Measurements from ENCODE around the gene ARHGAP21.
"Not testable (repeated sequence)": the region's sequence is repeated elsewhere in the genome, so short reads cannot be mapped to it uniquely, and the experiment has no call there.

ARHGAP21 gene

GRCh38 chr10:24680647-24681524 lies 42.8 kb downstream of the ARHGAP21 start:
- no peak for DNase-seq

- no peak for DNase-seq
Observed at GRCh38 chr10:24678757-24679156, 44.9 kb downstream of the ARHGAP21 start.

- DNase-seq: no peak
Observed at GRCh38 chr10:24674892-24675632, 48.6 kb downstream of the ARHGAP21 start.

DNA sequence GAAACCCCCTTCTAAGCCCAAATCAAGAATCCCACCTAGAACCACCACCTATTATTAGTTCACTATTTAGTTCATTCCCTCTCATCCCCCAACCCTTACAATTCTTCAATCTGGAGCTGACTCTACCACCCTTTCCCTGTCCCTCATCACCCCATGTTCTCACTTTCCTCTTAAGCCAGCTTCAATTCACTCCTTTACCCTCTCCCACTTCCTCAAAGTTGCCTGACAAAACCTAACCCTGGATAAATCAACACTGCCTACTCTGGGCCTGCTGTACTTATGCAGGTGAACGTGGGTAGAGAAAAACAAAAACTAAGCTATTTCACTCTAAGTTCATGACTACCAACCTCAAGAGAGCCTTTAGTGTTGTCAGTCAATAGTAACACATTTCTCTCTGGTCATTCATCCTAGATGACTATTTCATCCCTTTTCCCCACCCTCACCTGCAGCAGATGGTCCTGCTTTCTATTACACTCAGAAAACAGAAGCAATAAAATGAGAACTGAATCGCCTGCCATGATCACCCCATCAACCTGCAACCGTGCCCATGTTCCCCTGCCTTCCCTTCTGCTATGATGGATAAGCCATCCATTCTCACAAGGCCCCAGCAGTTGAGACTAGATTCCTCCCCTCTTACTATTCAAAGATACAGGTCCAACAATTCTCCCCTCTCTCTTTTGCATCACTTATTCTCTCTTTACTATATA lies 52.6 kb downstream of the ARHGAP21 start:
- no peak for DNase-seq

DNA sequence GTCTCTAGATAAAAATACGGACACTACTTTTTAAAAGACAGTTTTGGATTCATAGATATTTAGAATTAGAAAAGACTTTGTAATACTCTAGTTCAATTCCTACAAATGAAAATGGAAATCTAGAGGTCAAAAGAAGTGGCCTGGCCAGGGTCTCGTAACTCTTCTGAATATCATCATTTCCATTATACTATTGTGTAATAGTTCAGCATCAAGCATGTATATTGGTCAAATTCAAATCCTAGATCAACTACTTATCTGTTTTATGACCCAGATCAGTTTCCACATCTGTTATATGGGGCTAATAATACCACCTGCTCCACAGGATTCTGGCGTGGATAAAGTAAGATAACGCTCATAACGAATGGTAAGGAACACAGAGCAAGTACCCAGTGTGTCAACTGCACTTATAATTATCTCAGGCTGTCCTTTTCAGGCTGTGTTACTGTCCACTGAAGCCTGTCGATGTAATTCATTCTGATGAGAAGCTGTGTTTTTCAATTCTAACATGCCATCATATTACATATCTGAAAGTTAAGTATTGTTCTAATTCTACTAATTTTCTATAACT lies 54.3 kb downstream of the ARHGAP21 start:
- DNase-seq: no peak

- no peak for DNase-seq
Observed at GRCh38 chr10:24668247-24668646, 55.4 kb downstream of the ARHGAP21 start.

DNA sequence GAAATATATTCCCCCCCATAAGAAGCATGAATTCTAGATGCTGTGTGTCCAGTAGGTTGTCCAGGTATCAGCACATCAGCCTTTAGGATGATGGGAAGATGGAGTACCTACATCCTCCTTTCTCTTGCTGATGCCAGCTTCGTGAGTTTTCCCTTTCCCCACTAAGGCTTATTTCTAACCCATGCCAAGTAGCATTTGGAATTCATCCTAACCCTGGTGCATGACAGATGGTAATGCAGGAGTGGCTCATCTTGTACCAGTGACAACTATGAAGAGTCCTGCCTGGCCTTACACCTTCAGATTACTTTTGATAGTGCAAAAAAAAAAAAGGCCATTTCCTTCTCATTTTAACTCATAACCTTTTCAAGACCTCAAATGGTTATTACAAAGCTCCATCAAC lies 58.7 kb downstream of the ARHGAP21 start:
- DNase-seq: no peak

DNA sequence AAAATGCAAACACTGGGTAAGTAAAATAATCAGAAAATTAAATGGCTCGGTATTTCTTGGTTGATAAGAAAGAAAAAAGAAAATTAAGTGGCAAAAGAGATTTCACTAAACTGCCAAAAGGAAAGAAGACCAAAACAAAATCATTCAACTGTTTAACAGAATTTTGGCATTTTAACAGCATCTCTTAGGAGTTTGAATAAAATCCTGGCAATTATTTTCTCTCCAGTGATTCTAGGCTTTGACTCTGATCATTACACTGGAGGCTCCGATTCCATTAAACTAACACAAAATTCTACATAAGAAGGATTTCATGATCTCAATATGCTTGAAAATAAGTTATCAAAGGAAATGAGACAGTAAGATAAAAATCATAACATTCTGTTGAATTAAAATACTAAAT lies 62.3 kb downstream of the ARHGAP21 start:
- DNase-seq: no peak

DNA sequence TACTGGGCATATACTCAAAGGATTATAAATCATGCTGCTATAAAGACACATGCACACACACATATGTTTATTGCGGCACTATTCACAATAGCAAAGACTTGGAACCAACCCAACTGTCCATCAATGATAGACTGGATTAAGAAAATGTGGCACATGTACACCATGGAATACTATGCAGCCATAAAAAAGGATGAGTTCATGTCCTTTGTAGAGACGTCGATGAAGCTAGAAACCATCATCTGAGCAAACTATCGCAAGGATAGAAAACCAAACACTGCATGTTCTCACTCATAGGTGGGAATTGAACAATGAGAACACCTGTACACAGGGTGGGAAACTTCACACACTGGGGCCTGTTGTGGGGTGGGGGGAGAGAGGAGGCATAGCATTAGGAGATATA lies 65.4 kb downstream of the ARHGAP21 start:
- not testable (repeated sequence) for DNase-seq

DNA sequence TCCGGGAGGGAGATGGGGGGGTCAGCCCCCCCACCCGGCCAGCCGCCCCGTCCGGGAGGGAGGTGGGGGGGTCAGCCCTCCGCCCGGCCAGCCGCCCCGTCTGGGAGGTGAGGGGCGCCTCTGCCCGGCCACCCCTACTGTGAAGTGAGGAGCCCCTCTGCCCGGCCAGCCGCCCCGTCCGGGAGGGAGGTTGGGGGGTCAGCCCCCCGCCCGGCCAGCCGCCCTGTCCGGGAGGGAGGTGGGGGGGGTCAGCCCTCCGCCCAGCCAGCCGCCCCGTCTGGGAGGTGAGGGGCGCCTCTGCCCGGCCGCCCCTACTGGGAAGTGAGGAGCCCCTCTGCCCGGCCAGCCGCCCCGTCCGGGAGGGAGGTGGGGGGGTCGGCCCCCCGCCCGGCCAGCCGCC lies 67.4 kb downstream of the ARHGAP21 start:
- not testable (repeated sequence) for DNase-seq

- no peak for DNase-seq
Observed at GRCh38 chr10:24652381-24652957, 71.2 kb downstream of the ARHGAP21 start.

DNA sequence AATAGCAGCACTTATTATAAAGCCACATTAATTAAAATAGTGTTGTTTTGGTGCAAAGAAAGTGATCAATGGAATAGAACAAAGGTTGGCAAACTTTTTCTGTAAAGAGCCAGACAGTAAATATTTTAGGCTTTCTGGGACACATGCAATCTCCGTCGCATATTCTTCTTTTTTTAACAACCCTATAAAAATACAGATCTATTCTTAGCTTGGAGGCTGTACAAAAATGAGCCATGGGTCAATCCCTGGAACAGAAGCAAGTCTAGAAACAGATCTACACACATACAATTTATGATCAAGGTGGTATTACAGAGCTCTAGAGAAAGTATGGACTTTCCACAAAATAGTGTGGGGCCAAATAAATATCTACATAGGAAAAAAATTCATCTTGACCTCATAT lies 71.8 kb downstream of the ARHGAP21 start:
- no peak for DNase-seq

DNA sequence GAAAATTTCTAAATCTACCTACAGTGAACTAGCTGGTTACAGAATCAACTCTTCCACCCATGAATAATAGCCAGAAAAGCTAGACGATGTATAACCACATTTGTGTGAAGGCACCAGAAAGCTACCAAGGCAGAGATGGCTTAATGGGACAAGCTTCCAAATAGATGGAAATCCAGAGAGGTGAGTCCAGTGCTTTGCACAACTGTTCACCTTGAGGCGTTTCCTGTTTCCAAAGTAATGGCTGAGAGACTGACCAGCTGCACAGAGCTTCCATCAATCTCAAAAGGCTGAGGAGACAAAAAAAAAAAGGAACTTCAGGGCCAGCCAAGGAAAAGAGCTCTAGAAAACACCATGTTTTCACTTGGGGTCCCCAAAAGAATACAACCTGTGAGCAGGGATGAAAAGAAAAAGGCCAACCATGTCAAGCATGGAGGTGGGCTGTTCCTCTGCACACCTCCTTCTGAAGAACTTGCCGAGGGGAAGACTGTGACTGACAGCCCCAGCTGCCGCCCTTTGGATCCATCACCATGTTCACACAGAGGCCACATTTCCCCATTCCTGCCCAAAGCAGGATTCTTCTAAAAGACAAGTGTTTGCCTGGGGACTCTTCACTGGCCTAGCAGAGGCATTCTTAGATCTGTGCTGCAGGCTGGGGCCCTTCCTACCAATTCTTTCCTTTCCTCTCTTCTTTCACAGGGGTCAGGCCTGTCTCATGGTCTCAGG lies 72.9 kb downstream of the ARHGAP21 start:
- no peak for DNase-seq

GRCh38 chr10:24645784-24646183 lies 77.9 kb downstream of the ARHGAP21 start:
- DNase-seq: no peak

GRCh38 chr10:24645022-24645421 lies 78.7 kb downstream of the ARHGAP21 start:
- no peak for DNase-seq

- DNase-seq: no peak
Observed at GRCh38 chr10:24643679-24644209, 79.9 kb downstream of the ARHGAP21 start.

DNA sequence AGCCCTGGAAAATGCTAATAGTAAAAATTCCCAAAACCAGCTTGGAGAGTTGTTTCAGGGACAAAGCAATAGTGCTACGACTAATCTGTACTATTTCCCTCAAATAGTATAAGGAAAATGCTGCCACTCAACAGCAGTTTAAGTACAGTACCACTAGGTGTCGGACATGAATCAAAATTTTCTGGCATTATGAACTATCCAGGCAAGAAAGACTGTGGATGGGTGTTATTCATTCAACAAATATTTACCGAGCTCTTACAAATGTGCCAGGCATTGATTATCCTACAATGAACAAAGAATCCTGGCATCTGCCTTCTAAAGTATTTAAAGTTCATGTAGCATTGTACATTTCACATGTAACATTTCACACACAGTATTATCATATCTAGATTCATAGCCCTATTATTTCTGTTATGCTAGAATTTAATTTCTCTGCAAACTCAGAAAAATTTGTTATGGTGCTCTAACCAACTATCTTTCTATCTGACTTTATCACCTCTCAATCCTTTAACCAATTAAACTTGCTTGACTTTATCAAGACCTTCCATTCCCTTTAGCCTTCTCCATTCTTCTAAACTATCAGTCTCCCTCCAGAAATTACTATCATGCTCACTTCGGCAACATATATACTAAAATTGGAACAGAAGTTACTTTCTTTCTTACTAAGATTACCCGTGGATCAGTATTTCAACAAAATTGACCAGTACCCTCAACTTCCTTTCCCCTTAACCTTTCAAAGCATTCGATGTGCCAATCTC lies 80.6 kb downstream of the ARHGAP21 start:
- no peak for DNase-seq

DNA sequence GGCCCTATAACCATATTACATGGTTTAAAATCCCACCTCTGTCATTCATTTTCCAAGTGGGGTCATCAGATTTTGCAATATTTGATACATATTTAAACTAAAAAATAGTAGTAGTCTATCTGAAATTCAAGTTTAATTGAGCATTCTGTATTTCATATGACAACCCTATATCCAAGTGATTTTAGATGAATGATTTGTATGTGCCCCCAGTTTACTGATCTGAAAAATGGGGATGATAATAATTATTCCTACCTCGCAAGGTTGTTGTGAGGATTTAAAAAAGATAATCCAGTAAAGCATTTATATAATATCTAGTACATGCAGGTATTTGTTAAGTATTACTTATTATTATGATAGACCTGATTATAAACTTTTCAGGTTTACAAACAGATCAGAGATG lies 84.6 kb downstream of the ARHGAP21 start:
- DNase-seq: no peak

- no peak for DNase-seq
Observed at GRCh38 chr10:24625778-24626177, 97.9 kb downstream of the ARHGAP21 start.

GRCh38 chr10:24623383-24623782 lies 100.3 kb downstream of the ARHGAP21 start:
- no peak for DNase-seq

DNA sequence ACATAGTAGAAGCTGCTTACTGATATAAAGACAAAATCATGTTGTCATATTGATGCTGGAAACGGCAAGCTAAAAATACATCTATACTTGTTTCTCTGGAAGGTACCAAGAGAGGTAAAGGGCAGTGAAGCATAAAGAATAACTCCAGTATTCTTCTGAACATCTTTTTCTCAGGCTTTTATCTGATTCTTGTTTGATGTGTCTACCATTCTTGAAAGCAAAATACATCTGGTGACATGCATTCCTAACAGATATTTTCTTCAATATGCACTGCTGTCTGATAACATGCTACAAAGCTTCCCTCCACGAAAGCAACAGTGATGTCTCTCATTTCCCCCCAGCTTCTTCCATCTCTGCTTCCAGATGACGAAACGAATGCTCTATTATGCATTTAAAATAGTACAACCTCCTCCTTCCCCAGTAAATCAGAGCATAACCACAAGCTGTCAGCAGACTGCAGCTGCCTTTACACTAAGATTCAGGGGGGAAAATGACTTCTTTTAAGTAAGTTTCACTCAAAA lies 100.8 kb downstream of the ARHGAP21 start:
- no peak for DNase-seq

Measured in activated CD4-positive, alpha-beta T cell treated with anti-CD3 and anti-CD28 coated beads for 1 hour (primary cell).